ENCODE data around the gene NBL1.

NBL1 gene

DNA sequence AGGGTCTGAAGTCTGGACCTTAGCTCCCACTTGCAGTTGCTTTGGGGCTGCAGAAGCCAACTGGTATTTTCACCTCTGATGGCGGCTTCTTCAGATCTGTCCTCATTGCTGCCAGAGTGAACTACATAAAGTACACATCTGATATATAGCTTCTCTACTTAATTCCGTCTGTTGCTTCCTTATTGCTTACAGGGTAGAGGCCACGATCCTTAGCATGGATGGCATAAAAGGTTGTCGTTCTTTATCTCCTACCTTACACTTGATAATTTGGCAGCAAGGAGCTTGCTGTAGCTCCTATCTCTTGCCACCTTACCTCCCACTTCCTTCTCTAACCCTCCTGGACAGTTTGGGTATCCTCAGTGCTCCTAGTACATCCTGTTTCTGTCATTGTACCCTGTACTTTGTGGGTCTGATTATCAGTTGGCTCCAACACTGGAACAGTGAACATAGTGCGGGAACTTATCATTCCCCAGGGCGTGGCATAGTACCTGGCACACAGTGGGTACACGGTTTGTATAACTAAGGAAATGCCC, 30.9 kb upstream of the NBL1 start:
- H3K9me3 ChIP-seq (replicated peaks in 1 of 2; ENCODE audit: control insufficient read depth in 2 of 2, insufficient read depth in 1 of 2, low read depth in 1 of 2, low read length in 2 of 2) = no peaks in the 10 kb centered on the region
- no peak for DNase-seq (ENCODE audit: low spot score)
- peaks cover 0 to 4% of the 10 kb centered on the region in 2 donors for H3K4me1 ChIP-seq (ENCODE audit: control insufficient read depth in 2 of 2, insufficient read depth in 1 of 2, low read depth in 1 of 2, low read length in 2 of 2)
- H3K27ac ChIP-seq (replicated peaks; ENCODE audit: low read length) = no peak overlapping the region
- H2BK12ac ChIP-seq (ENCODE audit: low read length) = no peak overlapping the region
- H3K4ac ChIP-seq (ENCODE audit: low read length) = no peak overlapping the region
- H2AK5ac ChIP-seq (ENCODE audit: low read depth, low read length) = no peak overlapping the region
- H3K36me3 ChIP-seq (replicated peaks in 1 of 2; ENCODE audit: control insufficient read depth in 2 of 2, insufficient read depth in 2 of 2, low read length in 2 of 2) = peaks cover 0 to 21% of the 10 kb centered on the region in 2 donors
- no peak overlapping the region for H4K91ac ChIP-seq (ENCODE audit: low read depth, low read length, poor library complexity)
- no peak overlapping the region for H2BK120ac ChIP-seq (ENCODE audit: low read depth, low read length)
- H4K8ac ChIP-seq (ENCODE audit: low read depth, low read length) = no peak overlapping the region
- no peak overlapping the region for H3K18ac ChIP-seq (ENCODE audit: low read length)
- H2BK5ac ChIP-seq (ENCODE audit: low read length) = no peak overlapping the region
- WGBS, 2 donors (ENCODE audit: extremely low coverage in 2 of 2, insufficient read length in 2 of 2, insufficient replicate concordance in 1 of 2) = no CpG with 5 or more reads among the region's 7 CpGs
- no peak overlapping the region for H3K4me3 ChIP-seq (ENCODE audit: low read length in 2 of 2)
- H3K14ac ChIP-seq (ENCODE audit: low read length) = no peak overlapping the region
- no peak overlapping the region for H3K4me2 ChIP-seq (ENCODE audit: insufficient read depth, low read length, poor library complexity, severe bottlenecking)
- no peak overlapping the region for H3K23ac ChIP-seq (ENCODE audit: low read depth, low read length, poor library complexity)
- peaks cover 3% of the 10 kb centered on the region for H3K79me1 ChIP-seq (ENCODE audit: low read depth, low read length)
- no peaks in the 10 kb centered on the region for H3K27me3 ChIP-seq (ENCODE audit: control insufficient read depth in 3 of 3, insufficient read depth in 3 of 3, low read depth in 1 of 3, low read length in 3 of 3)
- H2AFZ ChIP-seq (ENCODE audit: low read length) = no peak overlapping the region
- H2BK15ac ChIP-seq (ENCODE audit: low read length) = no peak overlapping the region
- H3K9ac ChIP-seq (ENCODE audit: low read depth, low read length, poor library complexity) = no peak overlapping the region

GRCh38 chr1:19615438-19615837, 28.7 kb upstream of the NBL1 start:
- H4K91ac ChIP-seq (ENCODE audit: low read depth, low read length, poor library complexity) = no peak overlapping the region
- peaks cover 0 to 4% of the 10 kb centered on the region in 2 donors for H3K4me1 ChIP-seq (ENCODE audit: control insufficient read depth in 2 of 2, insufficient read depth in 1 of 2, low read depth in 1 of 2, low read length in 2 of 2)
- H3K14ac ChIP-seq (ENCODE audit: low read length) = no peak overlapping the region
- H3K27ac ChIP-seq (replicated peaks; ENCODE audit: low read length) = no peak overlapping the region
- peaks cover 3% of the 10 kb centered on the region for H3K79me1 ChIP-seq (ENCODE audit: low read depth, low read length)
- no peak overlapping the region for H2BK120ac ChIP-seq (ENCODE audit: low read depth, low read length)
- no peak overlapping the region for H3K4ac ChIP-seq (ENCODE audit: low read length)
- H3K4me3 ChIP-seq (ENCODE audit: low read length in 2 of 2) = no peak overlapping the region
- no peaks in the 10 kb centered on the region for H3K9me3 ChIP-seq (replicated peaks in 1 of 2; ENCODE audit: control insufficient read depth in 2 of 2, insufficient read depth in 1 of 2, low read depth in 1 of 2, low read length in 2 of 2)
- H2AFZ ChIP-seq (ENCODE audit: low read length) = no peak overlapping the region
- H3K36me3 ChIP-seq (replicated peaks in 1 of 2; ENCODE audit: control insufficient read depth in 2 of 2, insufficient read depth in 2 of 2, low read length in 2 of 2) = peaks cover 0 to 19% of the 10 kb centered on the region in 2 donors
- no peaks in the 10 kb centered on the region for H3K27me3 ChIP-seq (ENCODE audit: control insufficient read depth in 3 of 3, insufficient read depth in 3 of 3, low read depth in 1 of 3, low read length in 3 of 3)
- H2AK5ac ChIP-seq (ENCODE audit: low read depth, low read length) = no peak overlapping the region
- H3K18ac ChIP-seq (ENCODE audit: low read length) = no peak overlapping the region
- DNase-seq (ENCODE audit: low spot score) = no peak
- H3K9ac ChIP-seq (ENCODE audit: low read depth, low read length, poor library complexity) = no peak overlapping the region
- no peak overlapping the region for H3K23ac ChIP-seq (ENCODE audit: low read depth, low read length, poor library complexity)
- H3K4me2 ChIP-seq (ENCODE audit: insufficient read depth, low read length, poor library complexity, severe bottlenecking) = no peak overlapping the region
- no peak overlapping the region for H2BK12ac ChIP-seq (ENCODE audit: low read length)
- no peak overlapping the region for H2BK15ac ChIP-seq (ENCODE audit: low read length)
- no CpG with 5 or more reads among the region's 6 CpGs for WGBS, 2 donors (ENCODE audit: extremely low coverage in 2 of 2, insufficient read length in 2 of 2, insufficient replicate concordance in 1 of 2)
- no peak overlapping the region for H4K8ac ChIP-seq (ENCODE audit: low read depth, low read length)
- no peak overlapping the region for H2BK5ac ChIP-seq (ENCODE audit: low read length)

DNA sequence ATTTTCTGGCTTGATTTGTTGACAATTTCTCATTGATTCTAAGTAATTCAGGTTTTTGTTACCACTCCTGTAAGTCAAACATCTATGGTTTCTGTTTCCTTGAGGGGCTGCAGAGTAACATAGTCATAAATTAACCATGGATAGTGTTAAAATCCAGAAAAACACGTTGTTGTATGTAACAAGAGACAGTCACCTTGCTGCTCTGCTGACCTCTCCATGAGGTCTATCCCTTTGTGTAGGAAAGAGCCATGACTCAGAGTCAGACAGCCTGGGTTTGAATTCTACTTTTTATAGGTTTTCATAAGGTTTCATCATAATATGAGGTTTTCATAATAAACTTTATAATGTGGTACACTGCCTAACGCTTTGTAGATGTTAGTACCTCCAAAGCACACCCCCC, 27.6 kb upstream of the NBL1 start:
- no peak overlapping the region for H2BK120ac ChIP-seq (ENCODE audit: low read depth, low read length)
- H2AK5ac ChIP-seq (ENCODE audit: low read depth, low read length) = no peak overlapping the region
- peaks cover 0 to under 1% of the 10 kb centered on the region in 2 donors for H3K9me3 ChIP-seq (replicated peaks in 1 of 2; ENCODE audit: control insufficient read depth in 2 of 2, insufficient read depth in 1 of 2, low read depth in 1 of 2, low read length in 2 of 2)
- H2BK15ac ChIP-seq (ENCODE audit: low read length) = no peak overlapping the region
- H3K4me3 ChIP-seq (ENCODE audit: low read length in 2 of 2) = no peak overlapping the region
- H3K18ac ChIP-seq (ENCODE audit: low read length) = no peak overlapping the region
- no peak overlapping the region for H4K91ac ChIP-seq (ENCODE audit: low read depth, low read length, poor library complexity)
- no peak overlapping the region for H3K4me2 ChIP-seq (ENCODE audit: insufficient read depth, low read length, poor library complexity, severe bottlenecking)
- peaks cover 0 to 19% of the 10 kb centered on the region in 2 donors for H3K36me3 ChIP-seq (replicated peaks in 1 of 2; ENCODE audit: control insufficient read depth in 2 of 2, insufficient read depth in 2 of 2, low read length in 2 of 2)
- H2AFZ ChIP-seq (ENCODE audit: low read length) = no peak overlapping the region
- H3K27me3 ChIP-seq (ENCODE audit: control insufficient read depth in 3 of 3, insufficient read depth in 3 of 3, low read depth in 1 of 3, low read length in 3 of 3) = no peaks in the 10 kb centered on the region
- H3K23ac ChIP-seq (ENCODE audit: low read depth, low read length, poor library complexity) = no peak overlapping the region
- no peak overlapping the region for H2BK12ac ChIP-seq (ENCODE audit: low read length)
- no CpG with 5 or more reads among the region's 2 CpGs for WGBS, 2 donors (ENCODE audit: extremely low coverage in 2 of 2, insufficient read length in 2 of 2, insufficient replicate concordance in 1 of 2)
- DNase-seq (ENCODE audit: low spot score) = no peak
- H2BK5ac ChIP-seq (ENCODE audit: low read length) = no peak overlapping the region
- H3K14ac ChIP-seq (ENCODE audit: low read length) = no peak overlapping the region
- H3K4me1 ChIP-seq (ENCODE audit: control insufficient read depth in 2 of 2, insufficient read depth in 1 of 2, low read depth in 1 of 2, low read length in 2 of 2) = peaks cover 0 to 4% of the 10 kb centered on the region in 2 donors
- no peak overlapping the region for H3K4ac ChIP-seq (ENCODE audit: low read length)
- H3K27ac ChIP-seq (replicated peaks; ENCODE audit: low read length) = no peak overlapping the region
- no peak overlapping the region for H4K8ac ChIP-seq (ENCODE audit: low read depth, low read length)
- H3K9ac ChIP-seq (ENCODE audit: low read depth, low read length, poor library complexity) = no peak overlapping the region
- H3K79me1 ChIP-seq (ENCODE audit: low read depth, low read length) = peaks cover 3% of the 10 kb centered on the region

DNA sequence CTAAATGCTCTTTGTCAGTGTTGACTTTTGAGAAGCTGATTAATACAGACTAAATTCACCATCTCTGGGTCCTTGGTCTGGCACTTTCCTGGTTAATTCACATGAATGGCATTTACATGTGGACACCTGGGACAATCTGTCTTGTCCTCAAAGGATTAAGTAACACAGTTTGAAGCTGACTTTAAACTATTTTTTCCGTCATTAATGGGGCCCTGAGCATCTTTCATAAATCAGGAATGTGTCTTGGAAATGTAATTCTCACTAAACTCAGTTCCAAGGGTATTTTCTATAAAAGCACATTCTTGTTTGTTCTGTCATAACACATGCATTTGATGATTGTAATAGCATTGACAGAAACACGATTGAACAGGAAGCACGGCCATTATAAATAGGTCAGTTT, 26.7 kb upstream of the NBL1 start:
- no peak for DNase-seq (ENCODE audit: low spot score)
- Histone ChIP-seq H4K91ac (ENCODE audit: low read depth, low read length, poor library complexity) (no peak overlapping the region), H3K9me3 (replicated peaks in 1 of 2; ENCODE audit: control insufficient read depth in 2 of 2, insufficient read depth in 1 of 2, low read depth in 1 of 2, low read length in 2 of 2) (peaks cover 0 to 2% of the 10 kb centered on the region in 2 donors), H3K4me1 (ENCODE audit: control insufficient read depth in 2 of 2, insufficient read depth in 1 of 2, low read depth in 1 of 2, low read length in 2 of 2) (peaks cover 0 to 4% of the 10 kb centered on the region in 2 donors), H3K4me2 (ENCODE audit: insufficient read depth, low read length, poor library complexity, severe bottlenecking) (no peak overlapping the region), H4K8ac (ENCODE audit: low read depth, low read length) (no peak overlapping the region), H3K4me3 (ENCODE audit: low read length in 2 of 2) (no peak overlapping the region), H2BK120ac (ENCODE audit: low read depth, low read length) (no peak overlapping the region), H3K27me3 (ENCODE audit: control insufficient read depth in 3 of 3, insufficient read depth in 3 of 3, low read depth in 1 of 3, low read length in 3 of 3) (no peaks in the 10 kb centered on the region), H2AK5ac (ENCODE audit: low read depth, low read length) (no peak overlapping the region), H3K18ac (ENCODE audit: low read length) (no peak overlapping the region), H3K9ac (ENCODE audit: low read depth, low read length, poor library complexity) (no peak overlapping the region), H2BK5ac (ENCODE audit: low read length) (no peak overlapping the region), H2BK12ac (ENCODE audit: low read length) (no peak overlapping the region), H2AFZ (ENCODE audit: low read length) (no peak overlapping the region), H3K36me3 (replicated peaks in 1 of 2; ENCODE audit: control insufficient read depth in 2 of 2, insufficient read depth in 2 of 2, low read length in 2 of 2) (peaks cover 0 to 22% of the 10 kb centered on the region in 2 donors), H2BK15ac (ENCODE audit: low read length) (no peak overlapping the region), H3K4ac (ENCODE audit: low read length) (no peak overlapping the region), H3K14ac (ENCODE audit: low read length) (no peak overlapping the region), H3K23ac (ENCODE audit: low read depth, low read length, poor library complexity) (no peak overlapping the region), H3K79me1 (ENCODE audit: low read depth, low read length) (peaks cover 3% of the 10 kb centered on the region), H3K27ac (replicated peaks; ENCODE audit: low read length) (no peak overlapping the region)
- no CpG with 5 or more reads among the region's 3 CpGs for WGBS, 2 donors (ENCODE audit: extremely low coverage in 2 of 2, insufficient read length in 2 of 2, insufficient replicate concordance in 1 of 2)

All from neuronal stem cell (in vitro differentiated cells).